Cardiac septum (tissue), 1 donor: Measurements from ENCODE around the gene CPA5. TPM values are rescaled to one million over a fixed set of nuclear protein-coding genes. Genes with fewer than 3 reads are reported as not detected.

Source experiments
- DNase-seq: peaks from one replicate; pipeline ENCODE4 v3.0.0-alpha.2; 2020; ENCODE audit warnings: low spot score
- intact Hi-C: fragments of 100-400 bp; cut with DNase I; formaldehyde crosslinking; loops from one replicate; pipeline ENCODE4 v1.14.0; 2022
- total RNA-seq: library from RNA; stranded (reverse); fragmentation: NEBNext Ultra II Directional; extraction: Animal tissue kit (Norgen Biotek cat#: 25700); gene quantifications from one replicate; pipeline ENCODE4 v1.2.1, GENCODE V29; 2021
- donor health status: DM: no; HTN: no; CAD: no.

CPA5 gene
- total RNA-seq, 1 donor from 2014 or later: not detected

DNA sequence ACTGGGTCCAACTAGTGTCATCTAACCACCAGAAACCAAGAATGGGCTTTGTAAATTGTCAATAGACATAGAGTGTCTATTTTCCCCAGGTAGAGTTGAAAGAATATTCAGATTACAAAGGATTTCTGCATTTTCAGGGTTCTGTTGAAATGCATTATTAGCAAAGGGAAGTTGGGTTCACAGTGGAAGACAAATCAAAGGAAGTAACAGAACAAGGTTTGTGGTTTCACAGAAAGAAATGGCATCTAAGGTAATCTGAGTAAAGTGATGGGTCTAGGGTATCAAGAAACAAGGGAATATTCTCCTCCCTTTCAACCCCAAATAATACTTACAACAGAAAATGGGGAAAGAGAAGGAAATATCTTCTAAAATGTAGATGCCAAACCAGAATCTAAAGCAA lies 70.4 kb downstream of the CPA5 start:
- no peak for DNase-seq
- intact Hi-C loops: no loop called here

GRCh38 chr7:130417213-130417612 lies 72.6 kb downstream of the CPA5 start:
- intact Hi-C loops: no loop called here
- no peak for DNase-seq

DNA sequence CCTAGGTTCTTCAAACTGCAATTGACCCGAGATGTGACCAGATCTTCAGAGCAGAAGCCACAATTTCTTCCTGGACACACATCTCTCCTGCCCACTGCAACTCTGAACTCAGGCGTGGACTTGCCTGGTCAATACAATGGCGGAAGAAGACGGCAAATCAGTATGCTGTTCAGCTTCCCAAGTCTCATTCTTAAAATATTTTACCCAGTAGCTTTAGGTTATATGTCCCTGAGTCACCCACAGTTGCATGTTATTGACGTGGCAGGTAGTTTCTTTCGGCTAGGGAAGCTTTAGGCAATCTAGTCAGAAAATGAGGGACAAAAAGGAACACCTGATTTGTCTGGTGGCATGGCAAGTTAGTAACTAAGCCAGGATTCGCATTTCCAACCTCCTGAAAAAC lies 73.7 kb downstream of the CPA5 start:
- no peak for DNase-seq
- intact Hi-C loops: no loop called here

Other genes starting within 250 kb of the CPA5 start
- gene TMEM209, start 139.4 kb upstream of the CPA5 start, total RNA-seq: 8.5 TPM
- not detected for gene SSMEM1, start 137.0 kb upstream of the CPA5 start, total RNA-seq
- not detected for gene CPA2, start 78.0 kb upstream of the CPA5 start, total RNA-seq
- gene CPA4, start 51.7 kb upstream of the CPA5 start, total RNA-seq: 0.16 TPM
- gene CPA1, start 35.7 kb downstream of the CPA5 start, total RNA-seq: not detected
- gene CEP41, start 96.2 kb downstream of the CPA5 start, total RNA-seq: 4.6 TPM
- 6.1 TPM for gene MEST, start 147.3 kb downstream of the CPA5 start, total RNA-seq